Right atrium auricular region (tissue), 2 donors: Measurements from ENCODE around the gene ARHGEF1. TPM values are rescaled to one million over a fixed set of nuclear protein-coding genes. Genes with fewer than 3 reads are reported as not detected.

Source experiments
- DNase-seq: peaks from one replicate; pipeline ENCODE4 v3.0.0-alpha.2; 2019; ENCODE audit warnings: low spot score
- H3K27ac ChIP-seq, 2 donors: fragments of 200-600 bp; sonication (generic); 1 replicate in 1 of 2; 2 replicates in 1 of 2; pipeline ENCODE4 v1.5.1; 2016 to 2019
- H3K27me3 ChIP-seq, 2 donors: fragments of 200-600 bp; sonication (generic); one replicate each; pipeline versions ENCODE4 v1.5.1 to v1.6.0; 2017 to 2019
- H3K36me3 ChIP-seq: fragments of 200-600 bp; sonication (generic); one replicate; pipeline ENCODE4 v1.5.1; 2016
- H3K4me1 ChIP-seq, 2 donors: fragments of 200-600 bp; sonication (generic); one replicate each; pipeline versions ENCODE4 v1.5.1 to v1.6.0; 2017 to 2019
- H3K4me3 ChIP-seq, 2 donors: fragments of 200-600 bp; sonication (generic); 1 replicate in 1 of 2; 2 replicates in 1 of 2; pipeline ENCODE4 v1.5.1; 2017 to 2019; ENCODE audit warnings: mild to moderate bottlenecking in 1 of 2, moderate library complexity in 1 of 2
- H3K9me3 ChIP-seq, 2 donors: fragments of 200-600 bp; sonication (generic); one replicate each; pipeline ENCODE4 v1.5.1; 2019
- total RNA-seq, 2 donors: library from RNA; depleted of rRNA; stranded (reverse); fragments of >200 nt; gene quantifications; one replicate each; pipeline ENCODE4 v1.1.0, GENCODE V29; 2016
- TF ChIP-seq, protein P1 (sequence below), 2 donors: fragments of 200-600 bp; sonication (generic); IDR thresholded peaks; one replicate each; pipeline ENCODE4 v1.5.1; 2019; ENCODE audit warnings: antibody characterized with exemption in 2 of 2

The ARHGEF1 gene
- total RNA-seq, 2 donors from 2014 or later = 27.3 to 45.8 TPM

DNA sequence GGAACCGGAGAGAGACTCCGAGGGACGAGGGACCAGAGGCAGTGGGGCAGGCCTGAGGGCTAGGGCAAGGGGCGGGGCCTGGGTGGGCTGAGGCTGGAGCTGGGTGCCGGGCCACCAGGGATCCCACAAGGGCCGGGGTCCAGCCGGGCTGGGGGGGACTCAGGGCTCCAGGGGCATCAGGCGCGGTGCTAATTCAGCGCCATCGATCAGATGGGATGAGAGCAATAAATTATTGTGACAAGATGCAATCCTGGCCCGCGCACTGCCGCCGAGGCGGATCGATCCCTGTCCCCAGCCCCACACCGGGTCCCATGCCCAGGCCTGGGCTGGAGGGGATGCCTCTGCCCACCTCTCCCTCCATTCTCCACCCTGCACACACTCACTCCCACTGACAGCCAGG is 39.6 kb downstream of the ARHGEF1 start:
- H3K27me3 ChIP-seq = peaks cover 20 to 39% of the 10 kb centered on the region in 2 donors
- TF ChIP-seq, protein P1, sequence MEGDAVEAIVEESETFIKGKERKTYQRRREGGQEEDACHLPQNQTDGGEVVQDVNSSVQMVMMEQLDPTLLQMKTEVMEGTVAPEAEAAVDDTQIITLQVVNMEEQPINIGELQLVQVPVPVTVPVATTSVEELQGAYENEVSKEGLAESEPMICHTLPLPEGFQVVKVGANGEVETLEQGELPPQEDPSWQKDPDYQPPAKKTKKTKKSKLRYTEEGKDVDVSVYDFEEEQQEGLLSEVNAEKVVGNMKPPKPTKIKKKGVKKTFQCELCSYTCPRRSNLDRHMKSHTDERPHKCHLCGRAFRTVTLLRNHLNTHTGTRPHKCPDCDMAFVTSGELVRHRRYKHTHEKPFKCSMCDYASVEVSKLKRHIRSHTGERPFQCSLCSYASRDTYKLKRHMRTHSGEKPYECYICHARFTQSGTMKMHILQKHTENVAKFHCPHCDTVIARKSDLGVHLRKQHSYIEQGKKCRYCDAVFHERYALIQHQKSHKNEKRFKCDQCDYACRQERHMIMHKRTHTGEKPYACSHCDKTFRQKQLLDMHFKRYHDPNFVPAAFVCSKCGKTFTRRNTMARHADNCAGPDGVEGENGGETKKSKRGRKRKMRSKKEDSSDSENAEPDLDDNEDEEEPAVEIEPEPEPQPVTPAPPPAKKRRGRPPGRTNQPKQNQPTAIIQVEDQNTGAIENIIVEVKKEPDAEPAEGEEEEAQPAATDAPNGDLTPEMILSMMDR (IDR thresholded peaks at IDR 0.05) = no peak

DNA sequence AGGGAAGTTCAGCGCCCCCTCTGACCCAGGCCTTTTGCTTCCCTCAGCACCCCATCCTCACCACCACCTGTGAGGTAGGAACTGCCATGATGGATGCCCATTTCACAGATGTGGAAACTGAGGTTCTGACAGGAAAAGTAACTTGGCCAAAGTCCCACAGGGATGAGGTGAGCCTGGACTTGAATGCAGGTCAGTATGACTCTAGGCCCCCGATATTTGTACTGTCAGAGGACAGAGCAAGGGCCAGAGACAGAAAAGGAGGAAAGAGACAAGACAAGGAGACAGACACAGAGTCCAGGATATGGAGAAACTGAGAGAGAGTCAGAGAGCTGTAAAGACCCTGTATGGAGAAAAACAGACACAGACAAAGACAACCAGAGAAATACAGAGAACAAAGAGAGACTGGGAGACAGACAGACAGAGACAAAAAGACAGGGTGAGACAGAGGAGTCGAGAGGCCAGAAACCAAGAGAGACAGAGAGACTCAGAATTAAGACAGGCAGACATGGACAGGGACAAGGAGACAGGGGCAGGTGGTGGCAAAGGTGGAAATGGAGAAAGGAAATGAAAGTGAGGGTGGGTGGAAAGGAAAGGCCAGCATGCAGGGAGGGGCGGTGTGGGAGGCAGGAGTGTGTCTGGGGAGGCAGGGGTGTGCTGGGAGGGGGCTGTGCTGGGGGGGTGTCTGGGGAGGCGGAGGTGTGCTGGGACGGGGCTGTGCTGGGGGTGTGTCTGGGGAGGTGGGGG is 40.2 kb downstream of the ARHGEF1 start:
- Histone ChIP-seq H3K27me3 (peaks cover 20 to 45% of the 10 kb centered on the region in 2 donors), H3K27ac (no peak overlapping the region), H3K4me3 (no peak overlapping the region), H3K36me3 (no peaks in the 10 kb centered on the region), H3K9me3 (no peaks in the 10 kb centered on the region), H3K4me1 (peaks cover 0 to 7% of the 10 kb centered on the region in 2 donors)
- no peak for DNase-seq
- TF ChIP-seq, protein P1 (IDR thresholded peaks at IDR 0.05) = no peak

More for the DNA sequence above, 39.6 kb downstream of the ARHGEF1 start:
- DNase-seq = no peak
- no peak overlapping the region for H3K27ac ChIP-seq
- H3K36me3 ChIP-seq = no peaks in the 10 kb centered on the region
- no peaks in the 10 kb centered on the region for H3K9me3 ChIP-seq
- H3K4me3 ChIP-seq = no peak overlapping the region
- H3K4me1 ChIP-seq = peaks cover 0 to 1% of the 10 kb centered on the region in 2 donors

DNA sequence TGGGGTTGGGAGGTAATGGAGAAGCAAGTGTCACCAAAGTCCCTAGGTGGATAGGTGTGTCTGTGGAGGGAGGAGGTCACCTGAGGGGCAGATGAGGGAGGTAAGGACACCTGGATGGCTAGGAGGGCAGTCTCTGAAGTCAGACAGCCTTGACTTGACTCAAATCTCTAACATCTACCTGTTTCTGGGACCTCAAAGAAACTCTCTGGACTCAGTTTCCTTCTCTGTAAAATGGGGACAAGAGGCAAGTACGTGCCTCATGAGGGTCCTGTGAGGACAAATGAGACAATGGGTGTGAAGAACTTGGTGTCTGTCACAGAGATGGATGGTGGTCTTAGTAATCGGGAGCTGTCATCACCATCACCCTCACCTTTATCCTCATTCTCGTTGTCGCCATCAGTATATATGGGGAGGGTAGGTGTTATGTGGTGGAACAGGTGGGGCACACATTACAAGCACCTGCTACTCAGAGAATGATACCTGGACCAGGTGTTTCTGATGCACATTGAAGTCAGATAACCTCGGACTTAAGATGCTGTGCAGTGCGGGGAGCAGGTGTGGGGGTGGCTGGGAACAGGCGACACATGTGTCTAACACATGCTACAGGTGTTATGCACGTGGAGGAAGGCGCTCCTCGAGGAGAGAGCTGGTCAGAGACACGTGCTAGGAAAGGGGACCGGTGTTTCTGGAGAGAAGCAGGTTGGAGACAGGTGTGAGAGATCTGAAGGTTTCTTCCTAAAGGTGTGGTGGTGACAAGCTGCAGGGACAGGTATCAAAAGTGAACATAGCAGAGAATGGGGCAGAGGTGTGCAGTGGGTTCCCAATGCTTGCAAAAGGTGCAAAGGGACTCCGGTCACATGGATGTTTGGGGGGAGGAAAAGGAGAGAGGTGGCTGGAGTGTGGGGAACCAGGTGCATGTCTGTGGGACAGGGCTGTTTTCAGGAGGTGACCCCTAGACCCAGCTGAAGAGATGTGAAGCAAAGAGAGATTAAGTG is 41.5 kb downstream of the ARHGEF1 start:
- Histone ChIP-seq H3K9me3 (no peaks in the 10 kb centered on the region), H3K27me3 (peaks cover 19 to 57% of the 10 kb centered on the region in 2 donors), H3K36me3 (no peaks in the 10 kb centered on the region), H3K4me1 (peaks cover 0 to 18% of the 10 kb centered on the region in 2 donors), H3K4me3 (no peak overlapping the region), H3K27ac (no peak overlapping the region)
- no peak for DNase-seq
- TF ChIP-seq, protein P1 (IDR thresholded peaks at IDR 0.05) = no peak

DNA sequence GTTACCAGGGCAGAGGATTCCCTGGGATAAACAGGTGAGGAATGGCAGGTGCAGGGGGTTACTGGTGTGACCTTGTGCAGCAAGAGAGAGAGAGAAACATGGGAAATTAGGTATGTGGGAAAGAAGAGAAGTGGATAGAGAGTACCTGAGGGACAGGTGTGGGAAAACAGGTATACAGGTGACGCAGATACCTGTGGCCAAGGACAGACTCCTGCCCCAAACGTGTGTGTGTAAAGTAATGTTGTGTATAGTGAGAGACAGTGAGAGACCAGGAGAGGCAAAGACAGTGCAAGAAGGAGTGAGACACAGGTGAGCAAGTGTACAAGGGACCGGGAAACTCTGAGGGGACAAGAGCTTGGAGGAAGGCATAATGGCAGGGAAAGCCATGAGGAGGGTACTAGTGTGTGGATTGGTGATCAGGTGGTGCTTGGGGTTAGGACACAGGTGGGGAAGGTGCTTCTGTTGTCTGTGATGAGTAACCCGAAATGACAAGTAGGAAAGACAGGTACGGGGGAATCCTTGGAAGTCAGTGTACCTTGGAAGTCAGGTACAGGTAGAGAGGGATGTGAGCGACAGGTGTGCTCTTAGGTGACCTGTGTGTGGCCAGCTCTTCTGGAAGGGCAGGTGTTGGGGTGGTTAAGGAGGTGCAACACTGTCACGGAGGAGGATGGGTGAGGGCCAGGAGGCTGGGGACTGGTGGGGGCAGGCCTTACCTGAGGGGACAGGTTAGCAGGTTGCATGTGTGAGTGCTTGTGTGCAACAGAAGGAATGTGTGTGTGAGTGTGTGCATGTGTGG is 42.4 kb downstream of the ARHGEF1 start:
- TF ChIP-seq, protein P1 (IDR thresholded peaks at IDR 0.05) = no peak
- H3K36me3 ChIP-seq = no peaks in the 10 kb centered on the region
- H3K4me3 ChIP-seq = no peak overlapping the region
- H3K9me3 ChIP-seq = no peaks in the 10 kb centered on the region
- DNase-seq = no peak
- no peak overlapping the region for H3K27ac ChIP-seq
- H3K4me1 ChIP-seq = peaks cover 0 to 18% of the 10 kb centered on the region in 2 donors
- H3K27me3 ChIP-seq = peaks cover 26 to 67% of the 10 kb centered on the region in 2 donors

DNA sequence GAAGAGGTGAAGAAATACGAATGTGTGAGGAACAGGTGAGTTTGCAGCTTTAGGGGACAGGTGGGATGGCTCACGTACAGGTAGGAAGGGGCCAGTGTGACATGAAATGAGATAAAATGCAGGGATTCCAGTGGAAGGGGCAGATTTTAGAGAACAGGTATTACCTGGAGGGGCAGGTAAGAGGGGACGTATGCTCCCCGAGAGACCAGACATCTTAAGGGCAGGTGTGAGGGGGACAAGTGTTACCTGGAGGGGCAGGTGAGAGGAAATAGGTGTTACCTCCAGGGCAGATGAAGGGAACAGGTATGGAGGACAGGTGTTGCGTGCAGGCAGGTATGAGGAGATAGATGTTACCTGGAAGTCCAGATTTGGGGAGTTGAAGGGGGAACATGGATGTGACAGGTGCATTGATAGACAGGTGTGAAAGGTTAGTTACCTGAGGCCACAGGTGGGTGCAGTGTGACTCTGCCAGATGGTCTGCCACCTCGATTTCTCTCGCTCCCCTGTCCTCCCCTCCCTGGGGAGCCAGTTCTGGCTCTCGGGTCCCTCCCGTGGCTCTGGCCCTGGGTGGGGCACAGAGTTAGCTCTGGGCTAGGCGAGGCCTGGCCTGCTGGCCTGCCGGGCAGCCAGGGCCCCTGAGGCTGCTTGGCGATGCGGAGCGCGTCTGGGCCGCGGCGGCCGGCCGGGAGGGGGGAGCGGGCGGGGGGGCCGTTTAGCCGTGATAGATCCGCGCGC is 43.2 kb downstream of the ARHGEF1 start:
- H3K27me3 ChIP-seq = peaks cover 26 to 74% of the 10 kb centered on the region in 2 donors
- H3K9me3 ChIP-seq = no peaks in the 10 kb centered on the region
- no peak for DNase-seq
- TF ChIP-seq, protein P1 (IDR thresholded peaks at IDR 0.05) = no peak
- no peak overlapping the region for H3K4me3 ChIP-seq
- H3K4me1 ChIP-seq = peaks cover 0 to 18% of the 10 kb centered on the region in 2 donors
- no peaks in the 10 kb centered on the region for H3K36me3 ChIP-seq
- H3K27ac ChIP-seq = no peak overlapping the region
